Activated T-cell treated with anti-CD3 and anti-CD28 coated beads, Interleukin-2, amount 50 U/mL, for 48 hours (primary cell): Measurements from ENCODE around the gene SNX7.

ENCODE experiments used
- DNase-seq, 2 experiments: peaks; one replicate each; pipeline ENCODE4 v3.0.0-alpha.2; 2020

The SNX7 gene

GRCh38 chr1:98781906-98782305 lies 120.4 kb downstream of the SNX7 start:
- no peak for DNase-seq

GRCh38 chr1:98783821-98784220 lies 122.3 kb downstream of the SNX7 start:
- DNase-seq, result no peak

- no peak for DNase-seq
These were observed 130.0 kb downstream of the SNX7 start for GRCh38 chr1:98791498-98791897.

DNA sequence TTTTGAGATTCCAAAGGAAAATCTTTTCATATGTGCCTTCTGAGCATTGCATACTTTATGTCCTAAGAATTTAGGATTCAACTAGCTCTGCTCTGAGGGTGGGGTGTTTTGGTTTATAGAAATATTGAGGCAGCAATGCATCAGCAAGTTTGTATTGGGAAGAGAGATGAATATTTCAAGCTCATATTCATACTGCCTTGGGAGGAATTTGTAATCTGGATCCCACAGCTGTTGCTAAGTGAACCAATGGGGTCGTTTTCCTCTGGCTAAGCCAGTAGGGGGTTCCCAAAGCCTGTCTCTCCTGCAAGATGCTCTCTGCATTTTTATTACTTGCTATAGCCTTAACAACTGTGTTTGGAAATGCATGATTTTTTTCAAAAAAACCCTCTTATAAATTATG lies 130.6 kb downstream of the SNX7 start:
- DNase-seq, result no peak

DNA sequence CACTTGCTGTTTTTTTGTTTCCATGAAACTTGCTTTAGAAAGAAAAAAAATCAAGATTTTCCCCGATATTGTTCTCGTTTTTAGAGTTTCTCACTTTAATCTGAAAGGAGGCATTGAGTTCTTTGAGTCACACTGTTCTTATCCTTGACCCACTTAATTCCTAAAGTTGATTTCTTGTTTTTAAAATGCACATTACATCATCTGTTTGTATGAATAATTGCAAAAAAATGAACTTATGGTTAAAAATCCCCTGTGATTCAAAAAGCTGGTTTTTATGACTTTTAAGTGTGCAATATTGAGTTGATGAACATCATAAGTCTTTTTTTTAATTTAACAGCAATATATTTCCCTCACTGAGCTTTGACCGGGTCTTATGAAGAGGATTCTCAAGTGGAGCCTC lies 131.6 kb downstream of the SNX7 start:
- DNase-seq, result no peak

GRCh38 chr1:98794196-98794886 lies 132.8 kb downstream of the SNX7 start:
- DNase-seq, result peak; percentile 32 to 37

GRCh38 chr1:98796049-98796448 lies 134.5 kb downstream of the SNX7 start:
- DNase-seq, result no peak

DNA sequence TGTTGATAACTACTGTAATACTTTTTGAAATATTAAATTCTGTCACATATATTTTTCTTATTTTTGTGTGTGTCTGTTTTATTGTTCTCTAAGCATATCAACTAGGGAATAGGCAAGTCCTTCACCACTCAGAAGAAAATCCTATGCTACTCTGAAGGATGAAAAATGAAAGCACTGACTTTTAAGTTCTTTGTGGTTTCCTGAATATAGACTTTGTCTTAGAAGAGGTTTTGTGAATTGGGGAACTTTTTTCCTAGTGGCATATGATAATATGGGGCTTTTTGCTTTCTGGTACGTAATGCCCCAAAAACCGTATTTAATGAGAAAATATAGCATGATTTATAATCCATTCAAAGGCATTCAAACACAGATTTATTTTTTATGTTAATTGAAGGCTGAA lies 136.0 kb downstream of the SNX7 start:
- DNase-seq, result no peak
